ENCODE measurements around the gene COMMD1.
"Not testable (repeated sequence)": the region's sequence is repeated elsewhere in the genome, so short reads cannot be mapped to it uniquely, and the experiment has no call there.

The COMMD1 gene

DNA sequence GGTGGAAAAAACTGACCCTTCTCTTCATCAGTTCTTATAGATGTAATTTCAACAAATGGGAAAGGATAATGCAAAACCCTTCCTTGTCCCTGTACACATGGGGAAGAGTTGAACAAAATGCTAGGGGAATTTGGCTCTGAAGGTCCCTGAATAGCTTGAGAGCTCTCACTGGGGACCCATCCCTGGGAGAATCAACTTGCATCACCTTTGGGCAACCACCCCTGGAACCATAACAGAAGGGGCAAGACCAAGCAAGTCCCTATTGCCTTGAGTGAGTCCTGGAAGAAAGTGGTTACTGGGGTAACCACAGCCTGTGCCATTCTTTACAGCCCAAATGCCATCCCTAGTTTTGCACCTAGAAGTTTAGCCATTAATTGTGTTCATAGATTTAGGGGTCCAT is 238.2 kb downstream of the COMMD1 start:
- no peak for ATAC-seq

GRCh38 chr2:62144689-62145477 is 239.4 kb downstream of the COMMD1 start:
- ATAC-seq, result no peak

GRCh38 chr2:62145478-62146100 is 240.1 kb downstream of the COMMD1 start:
- no peak for ATAC-seq

GRCh38 chr2:62146790-62147189 is 241.3 kb downstream of the COMMD1 start:
- ATAC-seq, result not testable (repeated sequence)

GRCh38 chr2:62147610-62148301 is 242.3 kb downstream of the COMMD1 start:
- no peak for ATAC-seq

DNA sequence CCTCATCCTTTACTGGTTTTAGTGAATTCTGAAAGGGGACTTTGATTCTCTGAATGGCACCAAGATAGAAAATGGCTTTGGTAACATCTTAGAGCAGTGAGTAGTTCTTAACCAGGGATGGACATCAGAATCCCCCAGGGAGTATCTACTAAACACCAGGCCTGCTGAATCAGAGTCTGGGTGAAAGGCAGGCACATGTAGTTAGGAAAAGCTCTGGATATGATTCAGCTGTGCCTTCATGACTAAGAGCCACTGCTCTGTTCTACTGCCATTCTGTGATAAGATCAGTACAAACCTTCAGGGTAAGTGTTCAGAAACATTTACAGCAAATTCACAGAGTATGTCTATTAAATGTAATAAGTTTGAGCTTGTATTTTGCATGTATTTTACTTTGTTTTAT is 244.2 kb downstream of the COMMD1 start:
- no peak for ATAC-seq

DNA sequence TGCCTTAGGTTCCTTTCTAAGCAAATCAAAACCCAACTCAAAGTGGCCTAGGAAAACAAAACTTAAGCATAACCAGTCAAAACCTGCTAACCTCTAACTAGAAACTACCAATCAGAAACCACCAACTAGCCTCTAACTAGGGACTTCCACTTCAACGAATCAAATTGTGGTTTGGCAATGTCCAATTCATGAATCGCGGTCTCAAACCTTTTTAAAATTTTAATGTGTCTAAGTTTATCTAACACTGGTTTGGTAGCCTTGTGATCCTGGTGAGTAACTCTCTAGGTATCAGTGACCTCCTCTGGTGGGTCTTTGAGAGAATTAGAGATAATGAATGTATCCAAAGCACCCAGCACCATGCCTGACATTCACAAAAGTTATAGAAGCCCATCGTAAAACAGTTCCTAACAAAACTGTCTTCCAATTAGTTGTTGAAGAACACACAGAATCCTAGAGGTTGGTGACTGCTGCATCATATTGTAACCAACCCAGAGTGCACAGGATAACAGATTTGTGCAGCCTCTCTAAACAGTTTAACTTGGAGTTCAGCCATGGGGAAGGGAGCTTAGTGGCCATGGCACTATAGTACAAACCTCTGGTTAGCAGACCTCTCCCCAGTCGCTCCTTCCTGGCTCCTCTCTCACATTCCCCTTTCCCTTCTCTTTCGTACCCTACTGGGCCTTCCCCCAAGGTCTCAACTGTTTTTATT is 245.3 kb downstream of the COMMD1 start:
- ATAC-seq, result no peak

DNA sequence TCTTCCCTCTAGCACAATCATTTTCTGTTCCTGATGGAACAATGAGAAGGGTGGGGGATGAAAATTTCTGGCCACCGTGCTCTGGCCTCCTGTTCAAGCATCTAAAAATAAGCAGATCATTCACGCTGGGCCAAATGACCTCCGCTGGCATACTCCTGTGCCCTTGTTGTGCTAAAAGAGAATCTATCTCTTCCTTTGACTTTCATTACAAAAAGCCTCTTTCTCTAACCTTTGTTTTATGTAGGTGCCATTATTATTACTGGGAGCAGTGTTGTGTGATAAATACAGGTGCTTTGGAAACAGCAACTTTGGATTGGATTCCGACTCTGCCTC is 245.8 kb downstream of the COMMD1 start:
- ATAC-seq, result no peak

GRCh38 chr2:62152000-62152399 is 246.5 kb downstream of the COMMD1 start:
- no peak for ATAC-seq

DNA sequence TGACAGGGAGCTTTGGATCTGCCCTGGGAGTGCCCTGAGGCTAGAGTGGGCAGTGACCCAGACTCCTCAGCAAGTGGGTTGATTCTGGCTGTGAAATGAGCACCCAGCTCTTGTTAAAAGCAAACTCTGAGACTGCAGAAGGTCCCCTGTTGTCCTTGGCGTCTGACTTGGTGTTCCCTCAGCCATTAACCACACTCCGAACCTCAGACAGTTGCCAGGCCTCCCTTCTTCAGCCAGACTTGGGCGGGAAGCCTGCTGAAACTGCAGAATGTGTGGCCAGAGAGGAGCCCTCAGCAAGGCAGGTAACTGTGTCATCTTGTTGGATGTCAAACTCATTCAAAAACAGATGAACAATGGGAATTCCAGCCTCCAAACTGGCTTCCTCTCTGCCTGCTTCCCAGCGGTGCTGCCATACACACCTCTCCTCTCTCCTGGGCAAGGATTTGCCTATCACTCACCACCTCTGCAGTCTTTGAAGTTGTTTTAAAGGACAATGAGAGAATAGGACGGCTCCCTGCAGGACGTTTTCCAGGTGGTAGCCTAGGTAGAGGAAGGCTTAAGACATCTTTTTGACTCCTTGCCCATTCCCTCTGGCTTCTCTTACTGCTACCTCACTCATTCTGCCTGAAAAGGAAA is 251.5 kb downstream of the COMMD1 start:
- ATAC-seq, result no peak

DNA sequence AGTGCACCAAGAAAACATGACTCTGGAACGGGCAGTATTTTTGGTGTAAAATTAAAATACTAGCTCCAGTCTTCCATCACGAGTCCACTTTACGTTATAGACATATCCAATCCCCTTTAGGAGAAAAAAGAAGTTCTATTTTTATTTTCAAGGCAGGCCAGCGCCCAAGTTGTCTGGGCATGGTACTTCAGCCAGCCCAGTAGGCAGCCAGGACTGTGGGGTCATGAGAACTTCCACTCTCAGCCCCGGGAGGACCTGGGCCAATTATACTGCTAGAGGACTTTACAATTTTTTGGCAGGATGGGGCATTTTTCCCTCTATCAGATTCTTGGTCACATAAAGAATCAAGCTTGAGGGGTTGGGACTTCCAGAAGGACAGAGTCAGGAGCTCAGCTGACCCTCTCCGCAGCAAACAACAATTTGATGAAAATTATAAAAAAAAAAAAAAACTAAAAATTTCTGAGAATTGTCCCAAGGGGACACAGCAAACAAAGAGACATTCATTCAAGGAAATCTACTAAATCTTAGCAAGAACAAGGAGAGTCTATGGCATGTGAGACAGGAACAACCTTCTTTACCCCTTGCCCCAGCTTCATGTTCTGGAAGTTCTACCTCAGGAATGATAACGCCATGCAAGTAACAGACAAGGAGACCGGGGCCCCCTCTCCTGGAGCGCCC is 253.1 kb downstream of the COMMD1 start:
- ATAC-seq, result no peak

GRCh38 chr2:62160691-62161090 is 255.2 kb downstream of the COMMD1 start:
- not testable (repeated sequence) for ATAC-seq

DNA sequence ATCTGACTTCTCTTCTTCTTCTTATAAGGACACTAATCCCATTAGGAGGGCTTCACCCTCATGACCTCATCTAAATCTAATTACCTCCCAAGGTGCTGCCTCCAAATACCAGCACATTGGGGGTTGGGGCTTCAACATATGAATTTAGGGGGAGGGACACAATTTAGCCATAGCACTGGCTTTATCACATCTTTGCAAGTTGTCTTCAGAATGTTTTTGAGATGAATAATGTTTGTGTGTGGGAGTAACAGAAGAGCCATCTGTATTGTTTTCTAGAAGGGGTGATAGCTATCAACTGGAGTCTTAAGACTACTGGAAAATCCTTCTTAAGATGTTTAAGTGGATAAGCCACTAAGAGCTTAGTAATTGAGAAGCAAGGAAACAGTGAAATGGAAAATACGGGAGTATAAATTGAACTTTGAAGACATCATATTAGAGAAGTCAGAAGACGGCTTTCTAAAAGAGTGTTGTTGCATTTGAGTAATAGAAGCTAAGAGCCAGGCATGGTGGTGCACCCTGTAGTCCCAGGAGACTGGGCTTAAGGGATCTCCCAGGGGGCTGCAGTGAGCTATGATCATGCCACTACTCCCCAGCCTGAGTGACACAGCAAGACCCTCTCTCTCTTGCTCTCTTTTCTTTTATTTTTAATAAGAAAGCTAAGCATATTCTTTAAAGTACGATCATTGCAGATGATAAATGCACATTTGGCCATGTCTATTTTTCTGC is 257.8 kb downstream of the COMMD1 start:
- no peak for ATAC-seq

DNA sequence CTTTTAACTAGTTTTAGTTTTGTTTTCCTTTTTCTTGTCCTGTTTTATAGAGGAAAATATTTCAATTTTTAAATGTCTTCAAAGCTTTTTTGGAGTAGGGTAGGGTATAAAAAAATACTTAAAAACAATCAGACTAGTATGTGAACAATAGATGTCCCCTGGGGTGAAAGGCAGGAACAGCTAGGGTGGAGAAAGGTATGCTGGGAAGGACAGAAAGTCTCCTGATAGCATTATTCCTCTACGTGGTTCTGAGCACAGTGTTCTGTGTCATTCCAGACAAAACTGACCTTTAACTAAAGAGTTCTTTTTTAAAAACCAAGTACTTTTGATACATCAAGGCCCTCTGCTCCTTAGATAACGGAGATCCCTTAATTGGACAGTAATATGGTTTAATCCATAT is 258.4 kb downstream of the COMMD1 start:
- no peak for ATAC-seq

- no peak for ATAC-seq
Measured at GRCh38 chr2:62175728-62176127, 270.3 kb downstream of the COMMD1 start.

DNA sequence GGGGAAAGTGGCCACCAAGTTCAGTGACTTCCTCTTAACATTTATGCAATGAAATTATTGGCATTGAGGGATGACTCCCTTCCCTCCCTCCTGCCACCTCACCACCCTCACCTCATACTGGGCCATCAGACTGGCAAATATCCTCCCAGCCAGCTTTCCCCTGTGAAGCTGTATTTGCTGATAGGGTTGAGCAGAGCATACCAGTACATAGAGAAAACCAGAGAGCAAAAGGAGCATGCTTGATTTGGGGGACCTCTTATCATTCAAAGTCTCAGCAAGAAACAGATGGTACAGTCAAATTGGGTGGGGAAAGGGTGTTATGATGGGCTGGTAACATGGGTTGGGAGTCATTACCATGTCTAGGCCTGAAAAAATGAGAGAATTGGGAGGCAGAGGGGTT is 271.3 kb downstream of the COMMD1 start:
- ATAC-seq, result no peak

DNA sequence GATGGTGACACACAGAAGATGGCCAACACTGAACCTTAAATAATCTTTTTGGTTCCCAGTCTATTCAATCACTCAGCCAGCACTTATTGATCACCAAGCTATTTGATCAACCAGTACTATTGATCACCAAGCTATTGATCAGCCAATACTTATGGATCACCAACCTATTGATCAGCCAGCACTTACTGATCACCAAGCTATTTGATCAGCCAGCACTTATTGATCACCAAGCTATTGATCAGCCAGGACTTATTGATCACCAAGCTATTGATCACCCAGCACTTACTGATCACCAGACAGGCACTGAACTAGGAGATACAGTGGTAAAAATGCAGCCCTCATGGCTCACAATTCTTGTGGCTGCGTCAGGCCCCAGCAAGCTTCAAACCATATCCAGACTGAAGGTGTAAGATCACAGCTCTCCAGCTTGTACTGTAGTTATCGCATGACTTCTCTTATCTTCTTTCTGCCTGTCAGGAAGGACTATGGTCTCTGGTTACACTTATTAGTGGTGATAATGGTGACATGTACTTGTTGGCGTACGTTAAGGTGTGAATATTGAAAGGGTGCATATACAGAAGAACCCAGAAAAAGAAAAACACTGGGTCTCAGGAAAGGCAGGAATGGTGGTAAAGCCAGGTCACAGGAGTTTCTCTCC is 272.0 kb downstream of the COMMD1 start:
- no peak for ATAC-seq

DNA sequence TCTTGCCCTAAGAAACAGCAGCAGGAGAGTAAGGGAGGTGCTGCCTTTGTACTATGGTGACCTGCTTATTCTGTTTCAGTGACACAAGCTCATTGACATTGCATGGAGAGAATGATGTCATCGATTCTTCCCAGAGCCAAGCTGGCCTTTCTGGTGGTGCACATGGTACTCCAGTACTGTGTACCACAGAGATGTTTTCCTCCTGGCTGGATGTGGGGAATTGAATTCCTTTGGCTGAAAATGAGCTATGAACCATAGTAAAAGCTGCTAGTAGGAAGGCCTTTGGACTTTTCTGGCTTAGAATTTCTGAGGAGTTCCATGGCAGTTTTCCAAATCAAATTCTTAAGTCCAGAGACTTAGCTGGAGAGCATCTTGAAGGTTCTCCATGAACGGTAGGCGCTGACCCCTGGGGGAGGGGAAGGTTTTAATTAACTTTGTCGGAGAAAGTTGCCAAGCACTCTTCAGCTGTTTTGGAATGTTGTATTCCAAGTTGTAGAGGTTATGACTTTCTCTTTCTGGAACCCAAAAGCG is 273.3 kb downstream of the COMMD1 start:
- no peak for ATAC-seq

DNA sequence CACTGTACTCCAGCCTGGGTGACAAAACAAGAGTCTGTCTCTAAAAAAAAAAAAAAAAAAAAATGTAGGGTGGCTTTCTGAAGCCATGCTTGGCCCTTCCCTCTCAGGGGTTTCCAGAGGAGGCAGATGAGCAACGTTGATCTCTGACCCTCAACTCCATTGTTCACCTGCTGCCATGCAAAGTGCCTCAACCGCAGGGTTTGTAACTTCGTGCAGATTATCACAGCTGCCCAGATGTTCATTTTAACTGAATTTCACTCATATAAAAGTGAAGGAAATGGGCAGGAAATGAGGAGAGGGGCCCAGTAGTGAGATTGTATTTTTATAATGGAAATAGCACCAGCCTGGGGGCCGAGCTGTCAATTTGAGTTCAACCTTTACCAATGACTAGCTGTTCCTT is 275.5 kb downstream of the COMMD1 start:
- no peak for ATAC-seq

GRCh38 chr2:62181843-62182242 is 276.4 kb downstream of the COMMD1 start:
- ATAC-seq, result no peak

All from activated CD4-positive, CD25-positive, alpha-beta regulatory T cell treated with anti-CD3 and anti-CD28 coated beads, Interleukin-2, amount 50 U/mL, for 24 hours (primary cell).